Activated CD8-positive, alpha-beta memory T cell treated with anti-CD3 and anti-CD28 coated beads, Interleukin-2, amount 50 U/mL, for 1 hour (primary cell): ENCODE measurements around the gene MICALL1.
"Not testable (repeated sequence)": the region's sequence is repeated elsewhere in the genome, so short reads cannot be mapped to it uniquely, and the experiment has no call there.

Source experiments
- DNase-seq: peaks from one replicate; pipeline ENCODE4 v3.0.0-alpha.2; 2020; ENCODE audit errors: extremely low read depth

MICALL1 gene

GRCh38 chr22:37926771-37927636 lies 20.9 kb downstream of the MICALL1 start:
- no peak for DNase-seq

GRCh38 chr22:37927637-37927936 lies 21.5 kb downstream of the MICALL1 start:
- no peak for DNase-seq

GRCh38 chr22:37929390-37929789 lies 23.3 kb downstream of the MICALL1 start:
- no peak for DNase-seq

GRCh38 chr22:37930270-37930951 lies 24.3 kb downstream of the MICALL1 start:
- DNase-seq, result no peak

- no peak for DNase-seq
Measured at GRCh38 chr22:37930952-37931440, 24.9 kb downstream of the MICALL1 start.

GRCh38 chr22:37931893-37932389 lies 25.8 kb downstream of the MICALL1 start:
- DNase-seq, result no peak

GRCh38 chr22:37932401-37932800 lies 26.3 kb downstream of the MICALL1 start:
- DNase-seq, result no peak

- no peak for DNase-seq
Measured at GRCh38 chr22:37932821-37933578, 26.9 kb downstream of the MICALL1 start.

- DNase-seq, result peak; percentile 36
Measured at GRCh38 chr22:37933711-37934376, 27.7 kb downstream of the MICALL1 start.

- DNase-seq, result no peak
Measured at GRCh38 chr22:37940698-37941376, 34.7 kb downstream of the MICALL1 start.

- no peak for DNase-seq
Measured at GRCh38 chr22:37942133-37942532, 36.0 kb downstream of the MICALL1 start.

GRCh38 chr22:37943136-37943824 lies 37.2 kb downstream of the MICALL1 start:
- DNase-seq, result no peak

GRCh38 chr22:37943825-37944198 lies 37.7 kb downstream of the MICALL1 start:
- DNase-seq, result no peak

- DNase-seq, result not testable (repeated sequence)
Measured at GRCh38 chr22:37944423-37944822, 38.3 kb downstream of the MICALL1 start.

- not testable (repeated sequence) for DNase-seq
Measured at GRCh38 chr22:37947142-37947795, 41.2 kb downstream of the MICALL1 start.

- DNase-seq, result no peak
Measured at GRCh38 chr22:37951305-37951704, 45.2 kb downstream of the MICALL1 start.

GRCh38 chr22:37952629-37953028 lies 46.5 kb downstream of the MICALL1 start:
- DNase-seq, result not testable (repeated sequence)

- DNase-seq, result no peak
Measured at GRCh38 chr22:37953062-37953436, 47.0 kb downstream of the MICALL1 start.

- DNase-seq, result peak; percentile 93
Measured at GRCh38 chr22:37953437-37954179, 47.5 kb downstream of the MICALL1 start, which contains the start of the genes C22orf23 and POLR2F. Gene C22orf23, minus strand, starts transcription at chr22:37953601. Its CDS starts 452 bp downstream, at chr22:37953149. Gene POLR2F, plus strand, starts transcription at chr22:37953699. Its CDS starts 89 bp downstream, at chr22:37953788.
